GM23248 (cell line): ENCODE measurements around the gene LDLRAD2. TPM values are rescaled to one million over a fixed set of nuclear protein-coding genes. Genes with fewer than 3 reads are reported as not detected.

Experiments
- DNase-seq: peaks from one replicate; pipeline ENCODE4 v3.0.0-alpha.2; 2015
- H2AFZ ChIP-seq: fragments of 200-600 bp; sonication (generic); 2 replicates; pipeline ENCODE4 v1.6.1; 2016; ENCODE audit warnings: antibody characterized with exemption
- H3F3A ChIP-seq: fragments of 200-600 bp; sonication (generic); 2 replicates; pipeline ENCODE4 v1.6.1; 2016; ENCODE audit warnings: mild to moderate bottlenecking, antibody characterized with exemption, mixed run types; ENCODE audit not compliant: insufficient read depth
- H3K27ac ChIP-seq: fragments of 200-600 bp; sonication (generic); 2 replicates; pipeline ENCODE4 v1.5.1; 2016; ENCODE audit warnings: mild to moderate bottlenecking
- H3K27me3 ChIP-seq: fragments of 200-600 bp; sonication (generic); replicated peaks from 2 replicates; pipeline ENCODE4 v1.6.1; 2016; ENCODE audit warnings: mild to moderate bottlenecking; ENCODE audit not compliant: insufficient read depth
- H3K36me3 ChIP-seq: fragments of 200-600 bp; sonication (generic); 2 replicates; pipeline ENCODE4 v1.6.1; 2016; ENCODE audit warnings: low read depth, mild to moderate bottlenecking
- H3K4me1 ChIP-seq: fragments of 200-600 bp; sonication (generic); 2 replicates; pipeline ENCODE4 v1.6.1; 2016; ENCODE audit warnings: mild to moderate bottlenecking; ENCODE audit not compliant: insufficient read depth
- H3K4me2 ChIP-seq: fragments of 200-600 bp; sonication (generic); one replicate; pipeline ENCODE4 v1.6.1; 2016; ENCODE audit warnings: mild to moderate bottlenecking; ENCODE audit not compliant: unreplicated experiment
- H3K4me3 ChIP-seq: fragments of 200-600 bp; sonication (generic); 2 replicates; pipeline ENCODE4 v1.5.1; 2016; ENCODE audit warnings: mild to moderate bottlenecking
- H3K79me2 ChIP-seq: fragments of 200-600 bp; sonication (generic); 2 replicates; pipeline ENCODE4 v1.6.1; 2016; ENCODE audit warnings: mild to moderate bottlenecking; ENCODE audit not compliant: insufficient read depth
- H3K9ac ChIP-seq: fragments of 200-600 bp; sonication (generic); 2 replicates; pipeline ENCODE4 v1.6.1; 2016; ENCODE audit warnings: mild to moderate bottlenecking
- H3K9me2 ChIP-seq: fragments of 200-600 bp; sonication (generic); 2 replicates; pipeline ENCODE4 v1.6.1; 2016; ENCODE audit warnings: mixed run types, mild to moderate bottlenecking, moderate library complexity; ENCODE audit not compliant: insufficient read depth
- H3K9me3 ChIP-seq: fragments of 200-600 bp; sonication (generic); one replicate; pipeline ENCODE4 v1.6.1; 2017; ENCODE audit warnings: low read depth
- H4K20me1 ChIP-seq: fragments of 200-600 bp; sonication (generic); 2 replicates; pipeline ENCODE4 v1.6.0; 2016; ENCODE audit not compliant: insufficient read depth
- EZH2 ChIP-seq: fragments of 200-600 bp; sonication (generic); IDR thresholded peaks from 2 replicates; pipeline ENCODE4 v1.6.1; 2018; ENCODE audit warnings: antibody characterized with exemption, mild to moderate bottlenecking; ENCODE audit not compliant: insufficient read depth, poor library complexity, severe bottlenecking
- EZH2phosphoT487 ChIP-seq: fragments of 200-600 bp; sonication (generic); IDR thresholded peaks from 2 replicates; pipeline ENCODE4 v1.6.1; 2018; ENCODE audit warnings: antibody characterized with exemption, moderate library complexity, mild to moderate bottlenecking, low read depth; ENCODE audit not compliant: insufficient read depth
- WGBS, 2 experiments: methylation state at CpG; one replicate each; pipeline ENCODE4 v1.1.6; 2015 to 2017; ENCODE audit warnings: low lambda C conversion rate in 2 of 2, low coverage in 1 of 2; ENCODE audit errors: missing lambda C conversion rate in 2 of 2; 5-methylcytosine and 5-hydroxymethylcytosine counted together
- in situ Hi-C: fragments of 300-500 bp; cut with MboI; formaldehyde crosslinking; loops from 2 replicates; pipeline ENCODE4 v1.15.0; 2020
- polyA plus RNA-seq: library from polyadenylated mRNA; unstranded; fragments of >200 nt; fragmentation: Nextera tagmentation; extraction: Ambion mirVana; gene quantifications from 2 replicates; pipeline ENCODE4 v1.2.1, GENCODE V29; 2016
- total RNA-seq: library from RNA; depleted of rRNA; stranded (reverse); fragments of >200 nt; shearing (Covaris generic); gene quantifications from 2 replicates; pipeline ENCODE4 v1.2.3, GENCODE V29; 2014

The LDLRAD2 gene
- total and polyA plus RNA-seq, 2 experiments from 2014 or later: 8.5 TPM; not detected in 1

GRCh38 chr1:21828506-21829210 is 16.6 kb downstream of the LDLRAD2 start:
- no peak overlapping the region for H3K4me3 ChIP-seq
- H3K79me2 ChIP-seq: peaks cover 5% of the 10 kb centered on the region; the same call in 1 of the 2 replicates
- DNase-seq: no peak
- no peaks in the 10 kb centered on the region for H3K4me1 ChIP-seq
- in situ Hi-C loops: no loop called here
- H3K27ac ChIP-seq: no peak overlapping the region
- peaks cover 48% of the 10 kb centered on the region for H3K36me3 ChIP-seq
- no peak overlapping the region for H3K9ac ChIP-seq
- H3K9me3 ChIP-seq: no peaks in the 10 kb centered on the region
- H4K20me1 ChIP-seq: no peaks in the 10 kb centered on the region
- H3K9me2 ChIP-seq: no peaks in the 10 kb centered on the region
- H2AFZ ChIP-seq: no peak overlapping the region
- H3F3A ChIP-seq: peaks cover 9% of the 10 kb centered on the region
- TF ChIP-seq EZH2: no peak
- H3K4me2 ChIP-seq: no peak overlapping the region
- 82 to 84% methylated on average over 28 of the region's 28 CpGs for WGBS, 2 experiments
- H3K27me3 ChIP-seq: no peaks in the 10 kb centered on the region

GRCh38 chr1:21829294-21829693 is 17.2 kb downstream of the LDLRAD2 start:
- Histone ChIP-seq H3K9me2 (no peaks in the 10 kb centered on the region), H3K4me2 (no peak overlapping the region), H3F3A (peaks cover 12% of the 10 kb centered on the region), H3K36me3 (peaks cover 48% of the 10 kb centered on the region), H2AFZ (no peak overlapping the region), H3K79me2 (peaks cover 5% of the 10 kb centered on the region; the same call in 1 of the 2 replicates), H3K27ac (no peak overlapping the region), H3K27me3 (no peaks in the 10 kb centered on the region), H3K9me3 (no peaks in the 10 kb centered on the region), H4K20me1 (no peaks in the 10 kb centered on the region), H3K9ac (no peak overlapping the region), H3K4me3 (no peak overlapping the region), H3K4me1 (no peaks in the 10 kb centered on the region)
- 97 to 98% methylated on average over 17 of the region's 17 CpGs for WGBS, 2 experiments
- DNase-seq: no peak
- TF ChIP-seq EZH2 (no peak), EZH2phosphoT487 (no peak)
- in situ Hi-C loops: no loop called here

DNA sequence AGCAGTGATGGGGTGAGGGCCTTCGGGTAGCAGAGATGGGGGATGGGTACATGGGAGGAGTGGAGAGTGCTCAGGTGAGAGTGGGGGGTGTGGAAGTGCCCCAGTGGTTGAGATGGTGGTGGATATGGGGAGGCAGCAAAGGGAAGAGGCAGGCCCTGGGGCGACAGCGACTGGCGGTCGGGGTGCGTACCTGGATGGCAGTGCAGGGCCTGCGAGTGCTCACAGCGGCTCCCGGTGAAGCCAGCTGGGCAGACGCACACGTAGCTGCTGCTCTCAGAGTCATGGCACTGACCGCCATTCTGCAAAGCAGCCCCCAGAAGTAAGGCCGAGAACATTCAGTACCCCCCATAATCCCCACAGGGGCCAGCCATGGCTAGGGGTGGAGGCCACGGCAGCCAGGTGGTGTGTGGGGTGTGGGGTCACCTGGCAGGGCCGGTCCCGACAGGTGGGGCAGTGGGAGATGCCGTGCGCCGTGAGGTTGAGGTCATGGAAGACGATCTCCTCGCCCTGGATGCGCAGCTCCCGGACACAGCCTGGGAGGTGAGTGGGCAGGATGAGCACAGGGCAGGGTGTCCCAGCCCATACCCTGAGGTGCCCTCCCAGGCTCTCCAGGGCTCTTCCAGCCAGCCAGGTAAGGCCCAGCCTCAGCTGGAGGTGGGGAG is 18.9 kb downstream of the LDLRAD2 start:
- no peak overlapping the region for H3K4me3 ChIP-seq
- H4K20me1 ChIP-seq: 0 out of 2 replicates have a peak, but pooled peaks cover 3% of the 10 kb centered on the region
- H3K79me2 ChIP-seq: peaks cover 4% of the 10 kb centered on the region; the same call in 1 of the 2 replicates
- in situ Hi-C loops: no loop called here
- H3K27me3 ChIP-seq: no peaks in the 10 kb centered on the region
- no peak overlapping the region for H3K9ac ChIP-seq
- DNase-seq: no peak
- H3K9me3 ChIP-seq: no peaks in the 10 kb centered on the region
- H3K4me2 ChIP-seq: no peak overlapping the region
- no peaks in the 10 kb centered on the region for H3K9me2 ChIP-seq
- peaks cover 6% of the 10 kb centered on the region; the same call in 1 of the 2 replicates for H3F3A ChIP-seq
- TF ChIP-seq EZH2: no peak
- TF ChIP-seq EZH2phosphoT487: no peak
- no peaks in the 10 kb centered on the region for H3K4me1 ChIP-seq
- H3K36me3 ChIP-seq: peaks cover 52% of the 10 kb centered on the region
- WGBS, 2 experiments: 91 to 95% methylated on average over 22 to 23 of the region's 23 CpGs
- no peak overlapping the region for H2AFZ ChIP-seq
- no peak overlapping the region for H3K27ac ChIP-seq

- 0 out of 2 replicates have a peak, but pooled peaks cover 3% of the 10 kb centered on the region for H4K20me1 ChIP-seq
- H3K36me3 ChIP-seq: peaks cover 58% of the 10 kb centered on the region
- no peaks in the 10 kb centered on the region for H3K9me2 ChIP-seq
- no peak overlapping the region for H3K4me3 ChIP-seq
- no peaks in the 10 kb centered on the region for H3K9me3 ChIP-seq
- no peak overlapping the region for H3K9ac ChIP-seq
- H2AFZ ChIP-seq: no peak overlapping the region
- WGBS, 2 experiments: 84 to 87% methylated on average over 13 to 14 of the region's 14 CpGs
- no peak overlapping the region for H3K4me2 ChIP-seq
- H3K27ac ChIP-seq: no peak overlapping the region
- TF ChIP-seq EZH2phosphoT487: no peak
- TF ChIP-seq EZH2: no peak
- H3K27me3 ChIP-seq: no peaks in the 10 kb centered on the region
- DNase-seq: no peak
- no peaks in the 10 kb centered on the region for H3K4me1 ChIP-seq
- H3K79me2 ChIP-seq: no peaks in the 10 kb centered on the region
- peaks cover 6% of the 10 kb centered on the region; the same call in 1 of the 2 replicates for H3F3A ChIP-seq
- in situ Hi-C loops: no loop called here
These were observed 19.4 kb downstream of the LDLRAD2 start for GRCh38 chr1:21831454-21831970.
